IMR-90 (cell line): ENCODE data around the gene NOX1. TPM values are rescaled to one million over a fixed set of nuclear protein-coding genes. Genes with fewer than 3 reads are reported as not detected.

Experiments
- ATAC-seq: fragments of 200-7000 bp; cut with Tn5 transposase; 2 replicates; pipeline ENCODE4 v1.9.1; 2020; ENCODE audit warnings: low read depth, mild to moderate bottlenecking, moderate library complexity
- Bru-seq: library from RNA; stranded (reverse); fragments of 400-500 nt; gene quantifications from one replicate; lab custom pipeline; 2021; lab: Mats Ljungman, UMichigan
- BruChase-seq, 2 experiments: library from RNA; stranded (reverse); fragments of 400-500 nt; gene quantifications; one replicate each; lab custom pipeline; 2021; lab: Mats Ljungman, UMichigan
- BruUV-seq: library from RNA; stranded (reverse); fragments of 400-500 nt; replicated peaks from 2 replicates; lab custom pipeline; 2021; lab: Mats Ljungman, UMichigan
- CTCF ChIA-PET: fragments of 300-600 bp; formaldehyde crosslinking; extraction: SDS; loops from one replicate; lab custom pipeline; 2021; ENCODE audit warnings: antibody characterized with exemption; lab: Yijun Ruan, JAX
- POLR2A ChIA-PET: fragments of 300-600 bp; sonication (Branson Sonifier 250); formaldehyde crosslinking; loops from one replicate; lab custom pipeline; 2022; ENCODE audit warnings: antibody characterized with exemption; ENCODE audit not compliant: unreplicated experiment; lab: Charles Lee
- DNase-seq: peaks from one replicate; pipeline ENCODE4 v3.0.0; 2013
- H2AFZ ChIP-seq: replicated peaks from 2 replicates; pipeline ENCODE3; 2013; ENCODE audit warnings: low read length, mild to moderate bottlenecking; ENCODE audit not compliant: poor library complexity
- H2AK5ac ChIP-seq: 2 replicates; pipeline ENCODE4 v1.6.1; 2013; ENCODE audit warnings: low read depth, low read length, inconsistent platforms
- H2AK9ac ChIP-seq: replicated peaks from 2 replicates; pipeline ENCODE3; 2013; ENCODE audit warnings: mild to moderate bottlenecking, low read depth, low read length, moderate library complexity; ENCODE audit not compliant: poor library complexity
- H2BK120ac ChIP-seq: 2 replicates; pipeline ENCODE4 v1.6.1; 2013; ENCODE audit warnings: low read depth, low read length, inconsistent platforms
- H2BK15ac ChIP-seq: 3 replicates; pipeline ENCODE4 v1.6.1; 2013; ENCODE audit warnings: low read depth, low read length, inconsistent platforms
- H2BK20ac ChIP-seq: 2 replicates; pipeline ENCODE4 v1.6.1; 2013; ENCODE audit warnings: low read depth, mild to moderate bottlenecking, inconsistent platforms, low read length, moderate library complexity
- H2BK5ac ChIP-seq: 2 replicates; pipeline ENCODE4 v1.6.1; 2013; ENCODE audit warnings: mild to moderate bottlenecking, low read depth, low read length, inconsistent platforms; ENCODE audit not compliant: poor library complexity, severe bottlenecking
- H3K14ac ChIP-seq: replicated peaks from 2 replicates; pipeline ENCODE4 v1.6.1; 2013; ENCODE audit warnings: low read depth, low read length, inconsistent platforms
- H3K18ac ChIP-seq: 2 replicates; pipeline ENCODE4 v1.6.1; 2013; ENCODE audit warnings: low read depth, low read length, control low read depth
- H3K23ac ChIP-seq: 2 replicates; pipeline ENCODE4 v1.6.1; 2013; ENCODE audit warnings: low read depth, low read length, inconsistent platforms
- H3K27ac ChIP-seq: 2 replicates; pipeline ENCODE4 v1.5.1; 2013; ENCODE audit warnings: mild to moderate bottlenecking, control low read depth, low read length; ENCODE audit not compliant: insufficient read depth
- H3K27me3 ChIP-seq: 2 replicates; pipeline ENCODE4 v1.6.1; 2013; ENCODE audit warnings: low read length; ENCODE audit not compliant: control insufficient read depth, insufficient read depth
- H3K36me3 ChIP-seq: 2 replicates; pipeline ENCODE4 v1.6.1; 2013; ENCODE audit warnings: low read length, mixed read lengths; ENCODE audit not compliant: control insufficient read depth, insufficient read depth
- H3K4ac ChIP-seq: 2 replicates; pipeline ENCODE4 v1.6.1; 2013; ENCODE audit warnings: low read depth, low read length, inconsistent platforms
- H3K4me1 ChIP-seq: 2 replicates; pipeline ENCODE4 v1.6.1; 2013; ENCODE audit warnings: low read length, mixed read lengths; ENCODE audit not compliant: control insufficient read depth, insufficient read depth
- H3K4me2 ChIP-seq: 2 replicates; pipeline ENCODE4 v1.6.1; 2013; ENCODE audit warnings: low read depth, mild to moderate bottlenecking, control low read depth, low read length, moderate library complexity
- H3K4me3 ChIP-seq: 2 replicates; pipeline ENCODE4 v1.5.1; 2013; ENCODE audit warnings: low read depth, mild to moderate bottlenecking, control low read depth, low read length, moderate library complexity; ENCODE audit not compliant: insufficient read depth
- H3K56ac ChIP-seq: 2 replicates; pipeline ENCODE4 v1.6.1; 2013; ENCODE audit warnings: low read length, inconsistent platforms; ENCODE audit not compliant: insufficient read depth; ENCODE audit errors: extremely low read depth
- H3K79me1 ChIP-seq, 2 experiments: 2 replicates each; pipeline ENCODE4 v1.6.1; 2013; ENCODE audit warnings: low read length in 2 of 2, inconsistent platforms in 1 of 2, low read depth in 1 of 2
- H3K9ac ChIP-seq: 2 replicates; pipeline ENCODE4 v1.6.1; 2013; ENCODE audit warnings: low read depth, low read length, control low read depth
- H3K9me1 ChIP-seq: 2 replicates; pipeline ENCODE4 v1.6.1; 2013; ENCODE audit warnings: low read length, inconsistent platforms; ENCODE audit not compliant: insufficient read depth
- H3K9me3 ChIP-seq: 2 replicates; pipeline ENCODE4 v1.6.1; 2013; ENCODE audit warnings: low read length; ENCODE audit not compliant: control insufficient read depth, insufficient read depth
- H4K20me1 ChIP-seq: 2 replicates; pipeline ENCODE4 v1.6.1; 2013; ENCODE audit warnings: low read length, inconsistent platforms; ENCODE audit not compliant: insufficient read depth
- H4K5ac ChIP-seq: 2 replicates; pipeline ENCODE4 v1.6.1; 2013; ENCODE audit warnings: mild to moderate bottlenecking, low read depth, low read length, control low read depth
- H4K8ac ChIP-seq, 2 experiments: 2 replicates each; pipeline ENCODE4 v1.6.1; 2013; ENCODE audit warnings: low read depth in 2 of 2, low read length in 2 of 2, control low read depth in 1 of 2, inconsistent platforms in 1 of 2
- H4K91ac ChIP-seq: 2 replicates; pipeline ENCODE4 v1.6.1; 2013; ENCODE audit warnings: low read depth, low read length, inconsistent platforms; ENCODE audit not compliant: insufficient read depth
- CEBPB ChIP-seq: IDR thresholded peaks from 2 replicates; pipeline ENCODE4 v1.6.1; 2012; ENCODE audit warnings: low read depth, low read length, improper control_type of control experiment
- WGBS, 2 experiments: methylation state at CpG; one replicate each; pipeline versions ENCODE4 v1.1.5 to v1.1.7; 2013; ENCODE audit warnings: missing lambda C conversion rate in 2 of 2; ENCODE audit not compliant: insufficient read length in 1 of 2; ENCODE audit errors: extremely low coverage in 2 of 2; 5-methylcytosine and 5-hydroxymethylcytosine counted together
- dilution Hi-C: fragments of 300-500 bp; cut with HindIII; formaldehyde crosslinking; loops from one replicate; pipeline ENCODE4 v1.14.3; 2018; ENCODE audit warnings: low sequenced_read_pairs; ENCODE audit not compliant: unreplicated experiment
- in situ Hi-C: fragments of 300-500 bp; cut with MboI; formaldehyde crosslinking; loops from 3 replicates; pipeline ENCODE4 v1.14.3; 2019; ENCODE audit warnings: low sequenced_read_pairs, inconsistent platforms, mixed read lengths
- intact Hi-C: fragments of 100-400 bp; cut with micrococcal nuclease; formaldehyde crosslinking; loops from 2 replicates; pipeline ENCODE4 v1.10.0; 2022
- long read RNA-seq: library from polyadenylated mRNA; unstranded; transcript quantifications from one replicate; pipeline ENCODE4 v2.0.0, GENCODE V29; 2021; ENCODE audit not compliant: unreplicated experiment
- polyA plus RNA-seq, 3 experiments: library from polyadenylated mRNA; depleted of rRNA; stranded (reverse); fragments of >200 nt; gene quantifications; 2 replicates each; pipeline ENCODE4 v1.2.3, GENCODE V29; 2012; ENCODE audit warnings: low replicate concordance in 1 of 3
- total RNA-seq: library from RNA; depleted of rRNA; stranded (reverse); fragments of >200 nt; gene quantifications from 2 replicates; pipeline ENCODE4 v1.2.3, GENCODE V29; 2012; rRNA removed
- TF ChIP-seq, protein P1 (sequence below): conservative IDR thresholded peaks from 2 replicates; pipeline ENCODE4 v1.5.1; 2012; ENCODE audit warnings: mild to moderate bottlenecking, low read depth, low read length, improper control_type of control experiment

The NOX1 gene
- total RNA-seq (not detected in 2 replicates), polyA plus RNA-seq (2012; rRNA removed) (0.04 TPM in 1 of 2 replicates, not detected in the other), Bru-seq, nascent RNA (percentile 3 among the genes with signal in this experiment), BruChase-seq, experiment 1, labeled RNA remaining after a 6-hour chase (percentile 9 among the genes with signal in this experiment), BruChase-seq, experiment 2, labeled RNA remaining after a 2-hour chase (not detected)
- not detected in 2 replicates for polyA plus RNA-seq (2012; cell fraction: cytosol; rRNA removed)
- polyA plus RNA-seq (2012; cell fraction: nucleus; rRNA removed; ENCODE audit: low replicate concordance) = 0.05 TPM in 1 of 2 replicates, not detected in the other
- long read RNA-seq = 0 reads

GRCh38 chrX:100874325-100874724, at the start of gene NOX1:
NOX1 (minus strand) TSS chrX:100874359; CDS start chrX:100874139, 220 bp downstream.
- ATAC-seq (no peak; the same call in 1 of the 2 replicates), DNase-seq (peak; percentile 13)
- intact Hi-C loops (no loop called here), in situ Hi-C loops (no loop called here), dilution Hi-C loops (no loop called here)
- Histone ChIP-seq H3K9me3 (no peaks in the 10 kb centered on the region), H4K5ac (no peak within 1 kb of the TSS), H4K20me1 (no peaks in the 10 kb centered on the region), H2BK15ac (no peak within 1 kb of the TSS), H3K79me1 (no peaks in the 10 kb centered on the region), H3K9ac (no peak within 1 kb of the TSS), H3K18ac (peak within 1 kb of the TSS; percentile 78; the same call in 1 of the 2 replicates), H3K14ac (no peak within 1 kb of the TSS), H2BK5ac (no peak within 1 kb of the TSS), H3K27me3 (peaks cover 2% of the 10 kb centered on the region), H2BK120ac (no peak within 1 kb of the TSS), H2BK20ac (0 out of 2 replicates have a peak within 1 kb of the TSS, but pooled peaks have one; percentile 65), H3K27ac (no peak within 1 kb of the TSS), H2AFZ (no peak within 1 kb of the TSS), H2AK9ac (no peak within 1 kb of the TSS), H3K4me1 (peaks cover 2% of the 10 kb centered on the region; the same call in 1 of the 2 replicates), H4K91ac (no peak within 1 kb of the TSS), H2AK5ac (no peak within 1 kb of the TSS), H4K8ac (no peak within 1 kb of the TSS), H3K56ac (no peak within 1 kb of the TSS), H3K9me1 (peaks cover 3% of the 10 kb centered on the region; the same call in 1 of the 2 replicates), H3K4ac (peak within 1 kb of the TSS; percentile 5; the same call in 1 of the 2 replicates), H3K4me2 (no peak within 1 kb of the TSS), H3K4me3 (no peak within 1 kb of the TSS), H3K23ac (no peak within 1 kb of the TSS), H3K36me3 (no peaks in the 10 kb centered on the region)
- 0 out of 2 replicates have a peak, but pooled peaks have one; percentile 8 for TF ChIP-seq CEBPB
- TF ChIP-seq, protein P1, sequence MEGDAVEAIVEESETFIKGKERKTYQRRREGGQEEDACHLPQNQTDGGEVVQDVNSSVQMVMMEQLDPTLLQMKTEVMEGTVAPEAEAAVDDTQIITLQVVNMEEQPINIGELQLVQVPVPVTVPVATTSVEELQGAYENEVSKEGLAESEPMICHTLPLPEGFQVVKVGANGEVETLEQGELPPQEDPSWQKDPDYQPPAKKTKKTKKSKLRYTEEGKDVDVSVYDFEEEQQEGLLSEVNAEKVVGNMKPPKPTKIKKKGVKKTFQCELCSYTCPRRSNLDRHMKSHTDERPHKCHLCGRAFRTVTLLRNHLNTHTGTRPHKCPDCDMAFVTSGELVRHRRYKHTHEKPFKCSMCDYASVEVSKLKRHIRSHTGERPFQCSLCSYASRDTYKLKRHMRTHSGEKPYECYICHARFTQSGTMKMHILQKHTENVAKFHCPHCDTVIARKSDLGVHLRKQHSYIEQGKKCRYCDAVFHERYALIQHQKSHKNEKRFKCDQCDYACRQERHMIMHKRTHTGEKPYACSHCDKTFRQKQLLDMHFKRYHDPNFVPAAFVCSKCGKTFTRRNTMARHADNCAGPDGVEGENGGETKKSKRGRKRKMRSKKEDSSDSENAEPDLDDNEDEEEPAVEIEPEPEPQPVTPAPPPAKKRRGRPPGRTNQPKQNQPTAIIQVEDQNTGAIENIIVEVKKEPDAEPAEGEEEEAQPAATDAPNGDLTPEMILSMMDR = no peak
- ChIA-PET CTCF (no interaction called here), POLR2A (no interaction called here)
- BruUV-seq = no TSS peak
- no CpG with 5 or more reads among the region's 2 CpGs for whole genome bisulfite sequencing, 2 experiments
